ENCODE results near the gene SLC1A7.

SLC1A7 gene

GRCh38 chr1:53176452-53177208, 34.2 kb upstream of the SLC1A7 start:
- no peak for DNase-seq (ENCODE audit: low spot score)
- ChIA-PET POLR2A (ENCODE audit: low non-redundant PET) (no interaction called here), CTCF (interaction anchor here (0.5 to 0.9 kb wide), 3 partner anchors 9 to 452 kb away, joined by 3 read pairs; no protein-coding TSS in a partner anchor)
- H3K27ac ChIP-seq: no peak overlapping the region
- no peak for TF ChIP-seq CTCF (conservative IDR thresholded peaks at IDR 0.05; ENCODE audit: low read depth)

DNA sequence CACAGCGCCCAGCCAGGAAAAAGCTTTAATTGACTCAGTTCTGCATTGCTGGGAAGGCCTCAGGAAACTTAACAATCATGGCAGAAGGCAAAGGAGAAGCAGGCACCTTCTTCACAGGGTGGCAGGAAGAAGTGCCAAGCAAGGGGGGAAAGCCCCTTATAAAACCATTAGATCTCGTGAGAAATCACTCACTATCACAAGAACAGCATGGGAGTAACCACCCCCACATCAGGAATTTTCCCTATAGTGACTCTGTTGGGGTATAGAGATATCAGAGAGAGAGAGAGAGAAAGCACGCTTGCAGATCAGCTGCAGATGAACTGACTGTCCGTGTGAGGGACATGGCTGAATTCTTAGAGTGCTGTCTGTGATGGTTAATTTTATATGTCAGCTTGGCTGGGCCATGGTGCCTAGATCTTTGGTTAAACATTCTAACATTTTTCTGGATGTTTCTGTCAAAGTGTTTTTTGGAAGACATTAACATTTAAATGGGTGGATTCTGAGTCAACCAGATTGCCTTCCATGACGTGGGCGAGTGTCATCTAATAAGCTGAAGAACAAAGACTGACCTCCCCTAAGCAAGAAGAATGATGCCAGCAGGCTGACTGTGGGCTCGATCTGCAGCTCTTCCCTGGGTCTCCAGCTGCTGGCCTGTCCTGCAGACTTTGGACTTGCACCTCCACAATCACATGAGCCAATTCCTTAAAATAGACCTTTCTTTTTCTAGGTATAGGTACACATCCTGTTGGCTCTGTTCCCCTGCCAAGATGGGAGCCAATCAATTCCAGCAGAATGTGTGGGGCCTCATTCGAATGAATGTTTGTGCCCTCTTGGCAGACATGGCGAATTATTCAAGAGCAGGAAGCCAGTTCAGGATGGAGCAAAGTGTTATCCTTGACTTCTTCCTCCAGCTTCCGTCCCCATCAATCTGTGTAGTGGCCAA, 32.8 kb upstream of the SLC1A7 start:
- ChIA-PET CTCF (interaction anchor here (0.7 kb wide), 1 partner anchor 232 kb away, joined by 3 read pairs; no protein-coding TSS in a partner anchor), POLR2A (ENCODE audit: low non-redundant PET) (no interaction called here)
- no peak overlapping the region for H3K27ac ChIP-seq
- DNase-seq (ENCODE audit: low spot score): no peak
- no peak for TF ChIP-seq CTCF (conservative IDR thresholded peaks at IDR 0.05; ENCODE audit: low read depth)

- TF ChIP-seq CTCF (conservative IDR thresholded peaks at IDR 0.05; ENCODE audit: low read depth): no peak
- CTCF ChIA-PET: interaction anchor here (0.6 to 1.4 kb wide), 3 partner anchors 9 to 250 kb away, joined by 3 read pairs; no protein-coding TSS in a partner anchor
- no peak overlapping the region for H3K27ac ChIP-seq
- DNase-seq (ENCODE audit: low spot score): no peak
- POLR2A ChIA-PET (ENCODE audit: low non-redundant PET): no interaction called here
Observed at GRCh38 chr1:53172426-53173128, 30.1 kb upstream of the SLC1A7 start.

DNA sequence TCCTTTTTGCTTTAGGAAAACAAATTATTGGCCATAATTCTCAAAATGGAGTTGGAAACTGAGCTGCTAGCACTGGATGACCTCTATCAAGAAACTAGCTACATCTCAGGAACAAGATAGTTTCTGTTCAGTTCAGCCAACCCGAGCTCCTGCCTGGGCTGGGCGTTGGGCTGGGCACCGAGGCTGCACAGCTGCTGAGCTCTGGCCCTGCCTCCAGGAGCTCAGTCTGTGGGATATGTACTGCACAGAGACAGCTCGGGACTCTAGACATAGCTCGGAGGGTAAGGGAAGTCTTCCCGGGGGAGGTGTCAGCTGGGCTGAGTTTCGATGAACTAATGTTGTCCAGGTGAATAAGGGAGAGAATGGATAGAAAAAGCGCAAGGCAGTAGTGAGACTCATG, 24.5 kb upstream of the SLC1A7 start:
- no peak overlapping the region for H3K27ac ChIP-seq
- ChIA-PET CTCF (interaction anchor here (0.5 to 0.7 kb wide), 3 partner anchors 15 to 56 kb away, joined by 3 read pairs; no protein-coding TSS in a partner anchor), POLR2A (ENCODE audit: low non-redundant PET) (no interaction called here)
- no peak for DNase-seq (ENCODE audit: low spot score)
- TF ChIP-seq CTCF (conservative IDR thresholded peaks at IDR 0.05; ENCODE audit: low read depth): no peak

DNA sequence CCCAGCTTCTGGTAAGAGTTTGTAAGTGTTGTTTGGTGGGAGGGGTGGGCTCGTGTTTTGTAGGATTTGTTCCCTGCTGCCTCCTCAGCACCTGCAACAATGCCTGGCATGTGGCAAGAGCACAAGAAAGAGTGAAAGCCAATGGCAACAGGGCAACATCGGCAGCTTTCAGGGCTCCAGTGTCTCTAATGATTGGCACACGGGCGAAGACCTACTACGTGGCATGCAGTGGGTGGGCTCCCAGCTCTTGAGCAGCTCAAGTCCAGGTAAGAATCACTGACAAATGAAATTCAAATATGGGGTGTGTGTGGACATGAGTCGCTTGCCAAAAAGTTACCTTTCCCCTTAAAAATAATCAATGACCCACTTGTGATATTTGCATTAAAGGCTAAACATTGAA, 23.9 kb upstream of the SLC1A7 start:
- H3K27ac ChIP-seq: no peak overlapping the region
- CTCF ChIA-PET: interaction anchor here (0.5 to 1.2 kb wide), 3 partner anchors 9 to 56 kb away, joined by 3 read pairs; no protein-coding TSS in a partner anchor
- TF ChIP-seq CTCF (conservative IDR thresholded peaks at IDR 0.05; ENCODE audit: low read depth): no peak
- POLR2A ChIA-PET (ENCODE audit: low non-redundant PET): no interaction called here
- DNase-seq (ENCODE audit: low spot score): no peak

All from RWPE1 (cell line).